Uterus (tissue), 2 donors: Measurements from ENCODE around the gene IMPDH2.

Experiments
- POLR2A ChIP-seq, 2 donors: fragments of 450-650 bp; IDR thresholded peaks; one replicate each; pipeline ENCODE4 v1.6.1; 2016; ENCODE audit warnings: antibody characterized with exemption in 2 of 2, mild to moderate bottlenecking in 1 of 2, moderate library complexity in 1 of 2
- TF ChIP-seq, protein P1 (sequence below), 4 experiments: fragments of 200-600 bp in 2 of 4; fragments of 450-650 bp in 2 of 4; sonication (generic) in 2 of 4; IDR thresholded peaks; one replicate each; pipeline ENCODE4 v1.5.1; 2016 to 2019; ENCODE audit warnings: antibody characterized with exemption in 4 of 4, mild to moderate bottlenecking in 2 of 4, moderate library complexity in 1 of 4

DNA sequence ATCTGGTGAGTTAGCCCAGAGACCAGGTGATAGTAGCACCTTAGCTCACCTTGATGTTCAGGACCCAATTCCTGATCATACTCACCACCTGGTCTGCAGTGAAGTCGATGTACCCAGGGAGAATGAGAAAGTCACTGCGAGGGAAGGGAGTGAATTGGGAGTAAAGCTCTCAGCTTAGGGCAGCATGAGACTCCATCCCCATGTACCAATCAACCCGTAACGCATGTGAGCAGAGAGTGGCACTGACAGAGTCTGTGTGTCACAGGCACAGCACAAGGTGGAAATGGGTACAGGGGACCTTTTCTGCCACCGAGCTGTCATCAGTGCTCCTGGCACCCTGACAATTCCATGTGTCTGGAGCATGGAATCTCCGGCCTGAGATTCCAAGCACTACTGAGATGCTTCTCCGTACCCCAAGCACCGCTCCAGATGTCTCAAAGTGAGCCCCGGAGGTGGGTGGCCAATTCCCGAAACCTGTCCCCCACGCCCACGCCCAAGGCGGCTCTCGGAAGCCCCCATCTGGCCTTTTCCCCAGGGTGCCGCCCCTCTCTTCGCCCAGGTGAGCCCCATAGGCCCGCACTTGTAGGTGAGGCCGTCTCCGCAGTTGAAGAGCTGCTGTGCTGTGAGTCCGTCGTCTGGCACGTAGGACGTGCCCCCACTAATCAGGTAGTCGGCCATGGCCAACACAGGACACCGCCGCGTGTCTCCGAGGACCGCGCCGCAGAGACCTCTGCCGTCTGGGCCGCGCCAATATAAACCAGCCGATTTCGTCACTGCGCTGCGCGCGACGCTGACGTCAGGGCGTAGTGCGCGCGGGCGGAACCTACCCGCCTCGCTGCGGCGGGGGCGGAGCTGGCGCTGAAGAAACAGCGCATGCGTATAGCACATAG lies at the start of gene IMPDH2:
- TF ChIP-seq POLR2A (IDR thresholded peaks at IDR 0.05) = peak; percentile 87 to 99
- TF ChIP-seq, protein P1, sequence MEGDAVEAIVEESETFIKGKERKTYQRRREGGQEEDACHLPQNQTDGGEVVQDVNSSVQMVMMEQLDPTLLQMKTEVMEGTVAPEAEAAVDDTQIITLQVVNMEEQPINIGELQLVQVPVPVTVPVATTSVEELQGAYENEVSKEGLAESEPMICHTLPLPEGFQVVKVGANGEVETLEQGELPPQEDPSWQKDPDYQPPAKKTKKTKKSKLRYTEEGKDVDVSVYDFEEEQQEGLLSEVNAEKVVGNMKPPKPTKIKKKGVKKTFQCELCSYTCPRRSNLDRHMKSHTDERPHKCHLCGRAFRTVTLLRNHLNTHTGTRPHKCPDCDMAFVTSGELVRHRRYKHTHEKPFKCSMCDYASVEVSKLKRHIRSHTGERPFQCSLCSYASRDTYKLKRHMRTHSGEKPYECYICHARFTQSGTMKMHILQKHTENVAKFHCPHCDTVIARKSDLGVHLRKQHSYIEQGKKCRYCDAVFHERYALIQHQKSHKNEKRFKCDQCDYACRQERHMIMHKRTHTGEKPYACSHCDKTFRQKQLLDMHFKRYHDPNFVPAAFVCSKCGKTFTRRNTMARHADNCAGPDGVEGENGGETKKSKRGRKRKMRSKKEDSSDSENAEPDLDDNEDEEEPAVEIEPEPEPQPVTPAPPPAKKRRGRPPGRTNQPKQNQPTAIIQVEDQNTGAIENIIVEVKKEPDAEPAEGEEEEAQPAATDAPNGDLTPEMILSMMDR (IDR thresholded peaks at IDR 0.05) = peak in 3 of 4 experiments; percentile 28 to 46 (median 28)
